ENCODE results near the gene ZNF280A.

The ZNF280A gene, protein sequence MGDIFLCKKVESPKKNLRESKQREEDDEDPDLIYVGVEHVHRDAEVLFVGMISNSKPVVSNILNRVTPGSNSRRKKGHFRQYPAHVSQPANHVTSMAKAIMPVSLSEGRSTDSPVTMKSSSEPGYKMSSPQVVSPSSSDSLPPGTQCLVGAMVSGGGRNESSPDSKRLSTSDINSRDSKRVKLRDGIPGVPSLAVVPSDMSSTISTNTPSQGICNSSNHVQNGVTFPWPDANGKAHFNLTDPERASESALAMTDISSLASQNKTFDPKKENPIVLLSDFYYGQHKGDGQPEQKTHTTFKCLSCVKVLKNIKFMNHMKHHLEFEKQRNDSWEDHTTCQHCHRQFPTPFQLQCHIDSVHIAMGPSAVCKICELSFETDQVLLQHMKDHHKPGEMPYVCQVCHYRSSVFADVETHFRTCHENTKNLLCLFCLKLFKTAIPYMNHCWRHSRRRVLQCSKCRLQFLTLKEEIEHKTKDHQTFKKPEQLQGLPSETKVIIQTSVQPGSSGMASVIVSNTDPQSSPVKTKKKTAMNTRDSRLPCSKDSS

DNA sequence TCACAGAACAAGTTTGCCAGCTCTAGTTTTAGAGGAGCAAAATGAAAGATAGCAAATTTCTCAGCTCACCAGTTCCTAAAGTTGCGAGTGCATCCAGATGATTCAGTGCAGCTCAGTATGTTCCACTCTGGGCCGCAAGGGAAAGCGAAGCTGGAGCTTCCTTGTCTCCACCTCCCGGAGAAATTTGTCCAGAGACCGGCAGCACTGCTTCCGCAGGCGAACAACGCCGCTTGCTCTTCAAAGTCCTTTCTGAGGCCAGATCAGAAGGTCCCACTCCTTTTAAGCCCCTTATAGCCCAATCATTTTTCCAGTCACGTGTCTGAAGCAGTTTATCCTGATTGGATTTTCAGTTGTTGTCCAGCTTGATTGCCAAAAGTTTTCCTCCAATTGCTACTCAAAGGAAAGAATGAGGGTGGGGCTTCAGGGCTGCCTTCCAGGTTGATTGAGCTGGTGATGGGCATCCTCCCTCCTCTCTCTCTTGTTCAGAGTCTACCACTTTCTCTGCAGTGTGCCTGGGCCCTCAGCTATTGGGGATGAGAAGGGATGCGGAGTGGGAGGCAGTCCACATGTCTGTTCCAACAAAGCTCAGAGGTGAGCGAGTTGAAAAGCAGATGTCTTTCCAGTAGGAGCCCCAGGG lies at the start of gene ZNF280A:
ZNF280A (minus strand) TSS at position 251 of the 637 bp plus-strand sequence. CDS start 4,640 bp downstream, outside the sequence.
- no peak for DNase-seq (ENCODE audit: low read depth in 2 of 2)

DNA sequence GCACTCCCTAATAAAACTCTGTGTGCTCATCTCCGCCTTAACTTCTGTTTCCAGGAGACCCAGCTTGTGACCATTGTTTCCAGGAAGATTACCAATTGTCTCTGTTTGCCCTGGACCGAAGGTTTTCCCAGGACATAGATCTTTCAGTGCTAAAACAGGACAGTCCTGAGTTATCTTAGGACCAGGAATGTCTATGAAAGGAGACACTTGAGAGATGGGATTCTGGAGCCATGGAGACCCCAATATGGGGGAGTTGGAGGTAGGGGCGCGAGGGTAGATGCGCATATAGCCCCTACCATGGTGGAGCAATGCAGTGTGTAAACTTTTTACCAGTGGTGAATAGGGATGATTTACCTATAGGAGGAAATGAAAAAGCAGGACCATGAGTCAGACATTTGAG lies 49.1 kb upstream of the ZNF280A start:
- no peak for DNase-seq (ENCODE audit: low read depth in 2 of 2)

DNA sequence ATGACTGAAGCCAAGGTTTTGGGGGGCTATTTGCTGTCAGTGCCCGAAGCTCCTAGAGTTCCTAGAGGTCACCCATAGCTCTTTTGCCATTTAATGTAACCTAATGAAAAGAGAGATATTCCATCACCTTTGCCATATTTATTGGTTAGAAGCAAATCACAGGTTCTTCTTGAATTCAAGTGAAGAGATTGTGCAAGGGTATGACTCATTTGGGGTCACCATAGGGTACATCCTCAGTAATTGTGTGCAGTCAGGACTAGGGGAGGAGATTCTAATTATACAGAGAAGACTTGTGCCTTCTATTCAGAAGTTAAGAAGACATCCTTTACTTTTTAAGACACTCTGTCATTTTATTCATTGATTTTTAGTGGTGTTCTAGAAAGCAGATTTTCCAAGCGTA lies 45.9 kb upstream of the ZNF280A start:
- no peak for DNase-seq (ENCODE audit: low read depth in 2 of 2)

DNA sequence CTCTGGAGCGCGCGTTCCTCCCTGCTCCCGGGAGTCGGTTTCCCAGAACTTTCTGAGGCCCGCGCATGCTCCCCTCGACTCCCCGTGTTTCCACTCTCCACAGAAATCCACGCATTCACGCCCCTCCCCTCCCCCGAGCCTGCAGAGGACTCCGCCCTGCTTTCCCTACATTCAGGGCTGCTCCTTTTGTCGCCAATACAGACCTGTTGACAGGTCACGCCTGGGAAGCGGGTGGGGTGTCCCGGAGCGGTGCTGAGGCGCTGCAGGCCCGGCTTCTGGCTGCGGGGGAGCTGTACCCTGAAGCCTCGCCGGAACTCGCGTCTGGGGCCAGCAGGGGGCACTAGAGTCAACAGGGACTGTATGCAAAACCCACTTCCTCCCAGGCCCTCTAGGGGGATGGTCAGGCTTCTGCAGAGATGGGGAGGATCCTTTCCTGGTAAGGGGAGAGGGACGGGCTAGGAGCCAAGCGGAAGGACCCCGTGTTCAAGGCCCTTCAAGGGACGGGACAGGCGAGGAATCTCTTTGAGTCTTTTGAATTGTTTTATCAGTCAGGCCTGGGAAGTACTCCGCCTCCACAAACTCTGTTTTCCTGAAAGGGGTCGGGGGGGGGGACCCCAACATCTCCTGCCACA lies 39.0 kb upstream of the ZNF280A start, which contains the start of gene PRAME:
PRAME (minus strand) TSS at position 294 of the 632 bp plus-strand sequence. CDS start 2,433 bp downstream, outside the sequence.
- DNase-seq (ENCODE audit: low read depth in 2 of 2), result peak in 1 of 2 donors; percentile 51

DNA sequence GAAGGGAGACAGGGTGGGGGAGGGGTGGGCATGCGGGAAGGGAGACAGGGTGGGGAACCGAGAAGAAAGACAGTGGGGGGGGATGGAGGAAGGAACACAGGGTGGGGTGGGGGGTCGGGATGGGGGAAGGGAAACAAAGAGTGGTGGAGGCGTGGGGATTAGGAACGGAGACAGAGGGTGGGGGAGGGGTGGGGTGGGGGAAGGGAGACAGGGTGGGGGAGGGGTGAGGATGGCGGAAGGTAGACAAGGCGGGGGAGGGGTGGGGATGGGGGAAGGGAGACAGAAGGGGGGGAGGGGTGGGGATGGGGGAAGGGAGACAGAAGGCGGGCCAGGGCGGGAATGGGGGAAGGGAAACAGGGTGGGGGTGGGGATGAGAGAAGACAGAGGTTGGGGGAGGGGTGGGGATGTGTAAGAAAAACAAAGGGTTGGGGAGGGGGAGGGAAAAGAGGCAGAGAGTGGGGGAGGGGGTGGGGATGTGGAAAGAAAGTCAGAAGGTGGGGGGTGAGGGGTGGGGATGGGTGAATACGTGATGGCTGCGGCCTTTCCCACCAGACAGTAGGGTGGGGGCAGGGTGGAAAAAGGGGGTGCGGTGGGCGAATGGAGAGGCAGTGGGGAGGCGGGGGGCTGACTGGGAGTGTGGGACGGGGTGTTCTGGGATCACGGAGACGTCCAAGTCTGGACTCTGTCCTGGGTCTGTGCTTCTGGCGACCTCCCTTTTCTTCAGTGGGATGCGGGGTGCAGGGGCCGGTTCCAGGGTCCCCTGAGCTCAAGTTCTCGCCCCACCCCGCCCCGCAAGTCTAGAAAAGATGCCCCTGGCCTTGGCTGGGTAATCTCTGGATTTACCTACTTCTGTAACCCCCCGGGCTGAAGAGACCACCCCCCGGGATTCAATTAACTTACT lies 38.3 kb upstream of the ZNF280A start:
- DNase-seq (ENCODE audit: low read depth in 2 of 2), result no peak

DNA sequence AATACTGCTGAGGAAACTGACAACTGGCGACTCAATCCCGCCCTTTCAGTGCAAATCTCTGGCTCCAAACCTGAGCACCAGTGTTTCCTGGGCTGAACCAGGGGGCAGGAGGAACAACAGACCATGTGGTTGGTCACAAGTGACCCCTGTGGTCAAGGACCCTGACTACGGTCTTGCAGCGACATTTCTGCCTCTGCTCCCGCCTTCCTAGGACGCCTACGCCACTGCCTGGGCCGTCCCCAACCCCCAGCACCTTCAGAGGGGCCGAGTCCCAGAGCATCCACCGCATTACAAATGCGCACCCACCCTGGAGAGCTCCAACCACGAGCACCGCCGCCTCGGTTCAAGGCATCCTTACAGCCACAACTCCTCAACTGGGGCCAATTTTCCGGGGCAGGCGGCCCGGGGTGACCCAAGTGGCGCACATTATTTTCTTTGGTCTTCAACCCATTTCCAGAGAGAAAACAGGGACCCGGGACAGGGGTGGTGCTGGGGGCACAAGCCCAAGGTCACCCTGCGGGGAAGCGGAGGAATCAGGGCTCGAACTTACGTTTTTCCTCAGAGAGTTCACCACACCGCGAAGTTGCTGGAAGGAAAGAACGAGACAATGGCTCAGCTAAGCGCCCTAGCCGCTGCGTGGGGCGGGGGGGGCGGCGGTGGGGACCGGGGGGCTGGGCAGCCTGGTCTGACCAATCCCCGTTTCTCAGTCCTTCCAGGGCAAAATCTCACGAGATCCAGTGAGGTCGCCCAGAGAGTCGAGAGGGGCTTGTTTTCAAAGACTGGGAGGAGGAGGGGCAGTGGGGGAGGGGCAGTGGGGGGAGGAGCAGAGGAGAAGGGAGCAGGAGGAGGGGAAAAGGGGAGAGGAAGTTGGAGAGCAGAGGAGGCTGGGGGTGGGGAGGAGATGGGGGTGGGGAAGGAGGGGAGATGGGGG lies 37.2 kb upstream of the ZNF280A start:
- no peak for DNase-seq (ENCODE audit: low read depth in 2 of 2)

DNA sequence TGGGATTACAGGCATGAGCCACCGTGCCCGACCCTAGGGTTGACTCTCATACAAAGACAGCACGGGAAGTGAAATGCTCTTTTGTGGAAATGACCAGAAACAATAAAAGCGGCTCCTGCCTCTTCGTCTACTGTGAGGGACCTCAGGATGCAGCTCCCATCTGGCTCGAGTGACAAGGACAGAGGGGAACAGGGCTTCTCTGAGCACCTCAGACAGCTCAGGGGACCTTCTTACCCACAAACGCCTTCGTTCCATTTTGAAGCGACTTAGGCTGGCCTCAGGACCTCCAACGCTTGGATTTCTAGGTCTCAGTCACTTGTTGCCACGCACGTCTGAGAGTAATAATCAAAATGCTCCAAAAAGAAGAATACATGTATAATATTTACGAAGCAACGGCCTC lies 36.5 kb upstream of the ZNF280A start:
- no peak for DNase-seq (ENCODE audit: low read depth in 2 of 2)

DNA sequence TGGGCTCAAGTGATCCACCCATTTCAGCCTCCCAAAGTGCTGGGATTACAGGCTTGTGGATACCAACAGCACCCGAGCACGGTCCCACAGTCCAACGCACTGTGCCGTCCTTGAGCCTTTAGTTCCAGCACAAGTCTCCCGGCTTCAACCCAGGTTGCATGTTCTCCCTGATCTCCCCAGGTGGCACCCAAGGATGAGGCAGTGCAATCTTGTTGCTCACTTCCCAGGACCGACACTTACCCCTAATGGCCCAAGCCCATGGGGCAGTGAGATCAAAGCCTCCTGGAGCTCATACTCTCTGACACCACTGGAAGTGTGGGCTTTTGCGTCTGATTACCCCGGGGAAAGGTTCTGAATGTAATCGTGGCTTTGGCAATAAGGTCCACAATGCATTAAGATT lies 35.5 kb upstream of the ZNF280A start:
- DNase-seq (ENCODE audit: low read depth in 2 of 2), result no peak

DNA sequence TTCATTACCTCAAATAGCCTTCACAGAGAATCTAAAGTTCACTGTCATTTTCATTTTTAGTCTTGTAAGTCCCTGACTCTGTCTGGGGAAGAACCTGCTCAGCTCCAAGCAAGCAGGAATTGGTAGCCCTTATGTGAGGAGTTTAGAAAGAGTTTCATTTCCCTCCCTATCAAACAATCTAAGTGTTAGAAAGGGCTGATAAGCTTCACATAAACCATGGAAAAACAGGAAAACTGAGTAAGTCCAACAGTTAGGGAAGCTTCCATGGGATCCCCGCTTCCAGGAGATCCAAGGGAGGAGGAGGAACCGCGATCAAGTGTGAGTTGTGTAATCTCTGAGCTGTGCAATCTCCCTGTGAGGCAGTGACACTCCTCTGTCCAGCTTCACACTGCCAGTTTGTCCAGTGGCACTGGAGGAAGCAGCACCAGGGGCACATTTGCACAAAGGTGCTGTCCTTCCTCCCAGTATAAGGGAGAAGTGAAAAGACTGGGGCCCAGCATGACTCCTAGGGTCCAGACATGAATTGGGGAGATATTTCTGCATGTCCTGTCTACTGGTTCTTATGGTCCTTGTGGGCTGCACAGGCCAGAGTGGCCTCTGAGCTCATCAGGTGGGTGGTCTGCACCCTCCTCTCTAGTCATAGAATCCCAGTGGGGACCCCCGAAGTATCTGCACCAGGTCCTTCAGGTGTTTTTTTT lies 34.7 kb upstream of the ZNF280A start:
- no peak for DNase-seq (ENCODE audit: low read depth in 2 of 2)

DNA sequence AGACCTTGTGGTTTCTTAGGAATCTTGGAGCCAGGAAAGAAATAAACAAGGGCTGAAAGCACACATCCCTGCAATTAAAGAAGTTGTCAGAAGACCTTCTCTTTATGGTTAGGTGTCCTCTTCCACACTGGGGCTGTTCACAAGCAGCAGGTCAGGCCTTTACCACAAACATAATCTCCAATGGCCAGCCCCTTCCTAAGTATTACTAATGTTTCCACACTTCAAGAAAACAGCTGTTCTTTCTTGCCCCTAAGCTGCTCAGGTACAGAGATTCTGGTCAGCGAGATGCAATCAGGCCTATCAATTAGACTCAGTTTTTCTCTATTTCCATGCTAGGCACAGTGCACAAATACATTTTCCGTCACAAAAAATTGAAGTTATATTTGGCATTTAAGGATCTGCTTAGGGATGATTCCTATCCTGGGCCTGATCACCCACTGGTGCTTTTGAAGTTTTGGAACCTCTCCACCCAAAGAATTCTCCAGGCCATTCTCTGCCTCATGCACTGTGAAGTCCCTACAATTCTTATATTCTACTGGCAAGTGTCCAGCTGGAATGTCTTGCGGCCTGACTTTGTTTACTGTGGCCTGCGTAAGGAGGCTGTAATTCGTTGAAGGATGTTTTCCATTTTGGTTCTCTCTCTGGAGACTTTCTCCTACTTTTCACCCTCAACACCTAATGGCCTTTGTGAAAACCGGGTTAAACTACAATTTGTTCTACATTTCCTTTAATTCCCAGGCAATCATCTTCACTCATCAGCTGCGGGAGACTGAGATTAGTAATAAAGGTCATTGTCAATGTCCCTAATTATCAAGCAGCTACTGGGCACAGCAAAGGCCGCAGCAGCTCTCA lies 33.9 kb upstream of the ZNF280A start:
- DNase-seq (ENCODE audit: low read depth in 2 of 2), result no peak

DNA sequence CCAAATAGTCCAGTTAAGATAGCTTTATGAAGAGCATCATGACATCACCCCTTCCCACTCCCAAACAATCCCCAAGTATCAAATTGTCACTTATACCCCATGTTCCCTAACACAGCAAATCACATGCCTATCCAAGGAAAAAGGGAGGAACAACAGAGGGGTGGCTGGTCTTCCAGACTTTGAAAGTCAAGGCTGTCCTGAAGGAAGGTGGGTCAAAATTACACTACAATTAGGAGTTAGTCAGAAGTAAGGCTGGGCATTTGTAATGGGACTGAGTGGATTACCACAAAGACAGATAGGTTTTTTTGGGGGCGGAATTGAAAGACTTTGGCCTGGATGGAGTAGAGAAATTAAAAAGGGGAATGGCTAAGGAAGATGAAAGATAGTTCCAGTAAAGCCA lies 33.1 kb upstream of the ZNF280A start:
- DNase-seq (ENCODE audit: low read depth in 2 of 2), result no peak

DNA sequence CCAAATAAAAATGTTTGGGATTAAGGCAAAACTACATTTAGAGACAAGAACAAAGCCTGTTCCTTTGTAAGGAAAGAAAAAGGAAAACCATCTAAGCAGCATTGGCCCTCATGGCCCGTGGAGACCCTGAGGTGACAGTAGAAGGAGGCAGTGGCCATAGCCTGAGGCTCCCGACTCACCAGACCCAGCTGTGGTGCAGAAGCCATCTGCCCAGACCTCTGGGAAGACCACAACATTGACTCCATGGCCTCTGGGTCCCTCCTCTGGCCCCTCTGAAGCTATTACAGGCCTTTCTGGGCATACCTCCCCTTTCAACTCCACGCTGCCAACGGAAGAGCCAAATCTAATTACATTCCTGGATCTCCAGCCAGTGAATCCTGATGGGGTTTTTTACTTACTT lies 32.6 kb upstream of the ZNF280A start:
- DNase-seq (ENCODE audit: low read depth in 2 of 2), result no peak

DNA sequence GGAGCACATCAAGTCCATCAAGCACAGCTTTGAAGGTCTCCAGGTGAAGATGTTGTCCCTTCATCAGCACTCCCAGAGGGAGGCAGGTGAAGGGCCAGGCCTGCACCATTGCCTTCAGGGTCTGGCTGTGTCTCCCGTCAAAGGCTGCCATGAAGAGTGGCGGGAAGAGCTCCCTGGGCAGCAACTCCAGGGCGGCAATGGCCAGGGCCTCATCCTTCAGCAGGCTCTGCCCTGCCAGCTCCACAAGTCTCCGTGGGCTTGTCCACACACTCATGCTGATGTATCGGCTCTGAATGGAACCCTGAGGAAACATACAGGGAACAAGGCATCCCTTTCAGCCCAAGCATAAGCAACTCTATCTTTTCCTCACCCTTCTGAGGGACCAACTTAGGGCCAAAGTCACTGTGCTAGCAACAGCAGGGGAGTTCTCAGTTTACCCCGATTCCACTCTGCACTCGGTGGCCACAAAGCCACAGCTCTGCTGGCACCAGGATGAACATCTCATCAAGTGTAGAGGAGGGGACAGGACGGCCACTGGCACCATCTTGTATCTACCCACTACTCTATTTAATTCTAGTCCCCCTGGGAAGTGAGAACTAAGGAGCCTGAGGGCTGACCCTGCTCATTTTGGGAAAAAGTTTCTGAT lies 30.8 kb upstream of the ZNF280A start:
- DNase-seq (ENCODE audit: low read depth in 2 of 2), result no peak

DNA sequence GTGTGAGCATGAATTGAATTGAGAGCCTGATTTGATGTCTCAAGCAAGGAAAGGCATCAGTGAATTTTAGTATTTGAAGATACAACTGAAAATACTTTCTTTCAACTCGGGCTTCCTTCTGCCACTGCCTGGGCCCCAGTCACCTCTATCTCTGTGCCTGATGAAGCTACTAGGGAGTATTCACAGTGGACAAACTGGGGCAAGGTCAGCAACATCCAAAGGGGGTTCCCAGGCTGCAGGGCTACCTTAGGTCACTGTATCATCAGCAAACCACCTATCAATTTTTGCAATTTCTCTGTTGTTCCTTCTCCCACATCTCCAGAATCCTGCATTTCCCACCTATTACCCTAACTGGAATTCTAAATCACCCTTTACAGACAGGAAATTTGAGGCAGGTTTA lies 28.8 kb upstream of the ZNF280A start:
- DNase-seq (ENCODE audit: low read depth in 2 of 2), result no peak

DNA sequence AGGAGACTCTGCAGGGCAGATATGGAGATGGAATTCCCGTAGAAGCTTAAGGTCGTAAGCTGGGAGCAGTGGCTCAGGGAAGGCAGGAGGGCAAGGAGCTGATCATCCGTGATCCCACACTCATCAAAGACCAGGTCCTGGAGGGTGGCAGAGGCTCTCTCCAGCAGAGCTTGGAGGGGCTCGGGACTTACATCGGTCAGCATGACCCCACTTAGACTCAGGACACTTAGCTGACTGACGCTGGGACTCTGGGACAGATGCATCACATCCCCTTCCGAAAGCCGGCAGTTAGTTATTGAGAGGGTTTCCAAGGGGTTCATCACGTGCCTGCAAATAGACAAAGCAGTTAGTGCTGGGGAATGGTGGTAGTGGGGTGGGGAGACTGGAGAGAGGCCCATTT lies 28.2 kb upstream of the ZNF280A start:
- DNase-seq (ENCODE audit: low read depth in 2 of 2), result no peak

DNA sequence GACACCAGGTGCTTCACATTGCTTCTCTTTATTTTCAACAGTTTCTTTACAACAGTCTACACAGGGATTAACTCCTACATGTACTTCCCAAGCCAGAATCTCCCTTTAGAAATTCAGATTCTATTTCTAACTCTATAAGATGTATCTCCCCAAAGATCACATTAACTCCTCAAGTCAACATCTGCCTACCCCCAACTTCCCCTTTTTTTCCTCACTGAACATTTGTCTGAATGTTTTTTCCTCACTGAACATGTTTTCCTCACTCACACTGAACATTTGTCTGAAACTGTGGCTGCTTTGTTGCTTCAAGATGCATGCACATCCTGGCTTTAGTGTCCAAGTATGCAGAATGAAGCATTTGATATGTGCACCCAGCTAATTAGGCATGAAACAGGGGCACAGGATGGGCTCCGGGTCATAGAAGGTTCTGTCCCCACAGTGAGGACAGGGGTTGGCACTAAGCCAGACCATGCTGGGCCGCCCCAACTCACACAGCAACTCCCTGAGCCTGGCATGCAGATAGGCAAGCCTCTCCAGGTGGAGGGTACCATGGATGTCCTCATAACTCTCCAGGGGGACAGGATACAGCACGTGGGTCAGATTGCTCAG lies 27.7 kb upstream of the ZNF280A start:
- no peak for DNase-seq (ENCODE audit: low read depth in 2 of 2)

DNA sequence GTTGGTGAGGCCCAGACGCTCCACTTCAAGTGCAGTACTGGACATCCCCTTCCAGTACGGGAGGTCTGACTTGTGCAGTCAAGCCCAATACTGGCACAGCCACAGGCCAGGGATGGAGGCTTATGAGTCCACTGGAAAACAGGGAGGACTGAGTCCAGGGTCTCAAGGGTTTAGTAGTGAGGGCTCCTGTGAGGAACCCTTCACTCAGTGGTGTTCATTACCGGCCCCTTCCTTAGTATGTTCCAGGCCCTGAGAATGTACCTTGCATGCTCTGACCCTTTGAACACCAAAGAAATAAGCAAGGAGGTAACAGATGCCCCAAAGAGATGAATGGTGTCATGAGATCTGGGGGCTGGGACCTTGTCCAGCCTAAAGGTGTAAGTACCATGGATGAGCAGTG lies 27.2 kb upstream of the ZNF280A start:
- DNase-seq (ENCODE audit: low read depth in 2 of 2), result no peak

DNA sequence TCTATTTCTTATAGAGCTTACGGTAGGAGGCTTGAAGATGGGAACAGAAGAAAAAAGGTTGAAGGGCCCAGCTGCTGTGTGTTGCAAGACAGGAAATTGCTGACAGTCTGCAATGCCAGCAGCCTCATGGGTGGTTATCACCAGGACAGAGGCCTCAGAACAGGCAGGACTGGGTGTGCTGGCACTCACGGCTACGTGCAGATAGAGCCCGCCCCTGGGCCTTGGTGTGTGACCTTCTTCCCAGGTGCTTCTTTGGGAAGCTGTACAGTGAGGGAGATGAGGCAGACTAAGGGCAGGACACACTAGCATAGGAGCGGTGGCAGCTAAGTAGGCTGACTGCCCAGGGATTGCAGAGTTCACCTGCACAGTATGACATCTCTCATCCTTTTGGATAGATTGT lies 26.4 kb upstream of the ZNF280A start:
- no peak for DNase-seq (ENCODE audit: low read depth in 2 of 2)
